Activated T-helper 1 cell treated with anti-CD3 and anti-CD28 coated beads, Interleukin-2, amount 50 U/mL, for 16 hours (primary cell): ENCODE results near the gene CDK3.

Source experiments
- DNase-seq, 2 donors: peaks; one replicate each; pipeline ENCODE4 v3.0.0-alpha.2; 2020; ENCODE audit warnings: low read depth in 1 of 2, low spot score in 1 of 2

The CDK3 gene

GRCh38 chr17:75987041-75987440 is 13.6 kb upstream of the CDK3 start:
- DNase-seq = no peak

DNA sequence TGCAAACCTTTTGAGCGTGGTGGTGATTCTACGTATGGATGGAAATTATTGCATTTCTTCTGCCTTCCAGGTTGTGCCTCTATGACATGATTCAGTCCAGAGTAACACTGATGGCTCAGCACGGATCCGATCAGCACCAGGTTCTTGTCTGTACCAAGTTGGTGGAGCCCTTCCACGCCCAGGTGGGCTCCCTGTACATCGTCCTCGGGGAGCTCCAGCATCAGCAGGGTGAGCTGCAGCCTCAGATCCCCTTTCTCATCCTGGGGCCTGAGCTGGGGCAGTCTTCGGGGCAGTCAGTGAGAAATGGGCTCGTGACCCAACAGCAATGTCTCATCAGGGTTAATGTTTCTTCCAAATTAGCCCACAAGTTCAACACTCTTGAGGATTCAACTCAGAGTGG is 9.3 kb upstream of the CDK3 start:
- no peak for DNase-seq

DNA sequence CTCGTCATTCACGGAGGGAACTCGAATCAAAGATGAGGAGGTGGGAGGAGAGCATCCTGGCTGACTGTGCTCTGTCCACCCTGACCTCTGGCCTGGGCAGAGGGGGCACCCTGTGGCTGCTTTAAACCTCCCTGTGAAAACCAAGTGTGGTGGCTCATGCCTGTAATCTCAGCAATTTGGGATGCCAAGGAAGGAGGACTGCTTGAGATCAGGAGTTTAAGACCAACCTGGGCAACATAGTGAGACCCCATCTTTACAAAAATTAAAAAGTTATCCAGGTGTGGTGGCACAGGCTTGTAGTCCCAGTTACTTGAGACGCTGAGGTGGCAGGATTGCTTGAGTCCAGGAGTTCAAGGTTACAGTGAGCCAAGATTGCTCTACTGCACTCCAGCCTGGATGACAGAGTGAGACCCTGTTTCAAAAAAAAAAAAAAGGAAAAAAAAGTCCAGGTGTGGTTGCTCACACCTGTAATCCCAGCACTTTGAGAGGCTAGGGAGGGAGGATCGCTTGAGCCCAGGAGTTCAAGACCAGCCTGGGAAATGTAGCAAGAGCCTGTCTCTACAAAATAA is 5.8 kb upstream of the CDK3 start:
- no peak for DNase-seq

GRCh38 chr17:75995385-75995925 is 5.2 kb upstream of the CDK3 start:
- no peak for DNase-seq

DNA sequence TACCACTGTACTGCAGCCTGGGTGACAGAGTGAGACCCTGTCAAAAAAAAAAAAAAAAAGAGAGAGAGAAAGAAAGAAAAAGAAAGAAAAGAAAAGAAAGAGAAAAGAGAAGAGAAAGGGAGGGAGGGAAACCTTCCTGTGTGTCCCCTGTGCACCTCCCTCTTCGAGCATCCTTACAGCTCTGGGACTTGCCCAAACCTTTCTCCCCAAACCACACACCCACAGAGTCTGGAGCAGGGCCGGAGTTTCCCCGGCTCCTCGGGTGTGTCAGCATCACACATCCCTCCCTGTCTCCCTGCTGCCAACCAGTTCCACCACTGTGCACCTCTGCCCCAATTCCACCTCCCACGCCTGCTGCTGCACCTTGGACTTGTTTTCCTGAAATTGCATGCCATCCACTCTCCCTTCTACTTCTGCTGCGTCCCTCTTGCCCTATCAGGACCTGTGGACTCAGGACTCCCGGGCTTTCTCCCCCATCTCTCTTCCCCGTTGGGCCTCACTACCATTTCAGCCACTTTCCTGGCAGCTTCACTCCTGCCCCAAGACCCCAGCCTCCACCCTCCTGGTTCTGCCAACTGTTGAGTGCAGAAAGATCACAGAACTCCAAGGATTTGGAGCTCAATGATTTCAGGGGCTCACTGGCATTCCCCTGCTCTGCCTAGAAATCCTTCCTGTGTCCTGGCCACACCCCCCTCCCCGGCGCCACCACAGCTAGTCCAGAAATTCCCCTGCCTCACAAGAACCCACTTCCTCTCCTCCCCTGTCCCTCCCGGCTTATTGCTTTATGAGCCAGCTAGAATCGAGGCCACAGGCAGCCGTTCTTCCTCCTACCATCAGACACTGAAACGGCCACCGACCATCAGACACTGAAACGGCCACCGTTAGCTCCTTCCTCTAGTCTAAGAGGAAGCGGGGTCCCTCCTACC is 3.7 kb upstream of the CDK3 start:
- DNase-seq = no peak

DNA sequence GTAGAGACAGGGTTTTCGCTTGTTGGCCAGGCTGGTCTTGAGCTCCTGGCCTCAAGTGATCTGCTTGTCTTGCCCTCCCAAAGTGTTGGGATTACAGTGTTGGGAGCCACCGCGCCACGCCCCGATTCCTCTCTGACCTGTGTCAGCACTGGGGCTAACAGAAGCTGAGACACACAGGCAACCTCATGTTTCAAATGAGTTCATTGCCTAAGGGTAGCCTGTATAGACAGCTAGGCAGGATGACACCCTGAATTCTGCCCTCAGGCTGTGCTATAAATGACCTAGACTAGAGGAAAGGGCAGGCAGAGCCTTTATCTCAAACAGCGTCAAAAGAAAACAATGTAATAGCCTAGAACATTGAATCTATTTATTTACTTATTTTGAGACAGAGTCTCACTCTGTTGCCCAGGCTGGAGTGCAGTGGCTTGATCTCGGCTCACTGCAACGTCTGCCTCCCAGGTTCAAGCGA is 2.3 kb upstream of the CDK3 start:
- DNase-seq = no peak

DNA sequence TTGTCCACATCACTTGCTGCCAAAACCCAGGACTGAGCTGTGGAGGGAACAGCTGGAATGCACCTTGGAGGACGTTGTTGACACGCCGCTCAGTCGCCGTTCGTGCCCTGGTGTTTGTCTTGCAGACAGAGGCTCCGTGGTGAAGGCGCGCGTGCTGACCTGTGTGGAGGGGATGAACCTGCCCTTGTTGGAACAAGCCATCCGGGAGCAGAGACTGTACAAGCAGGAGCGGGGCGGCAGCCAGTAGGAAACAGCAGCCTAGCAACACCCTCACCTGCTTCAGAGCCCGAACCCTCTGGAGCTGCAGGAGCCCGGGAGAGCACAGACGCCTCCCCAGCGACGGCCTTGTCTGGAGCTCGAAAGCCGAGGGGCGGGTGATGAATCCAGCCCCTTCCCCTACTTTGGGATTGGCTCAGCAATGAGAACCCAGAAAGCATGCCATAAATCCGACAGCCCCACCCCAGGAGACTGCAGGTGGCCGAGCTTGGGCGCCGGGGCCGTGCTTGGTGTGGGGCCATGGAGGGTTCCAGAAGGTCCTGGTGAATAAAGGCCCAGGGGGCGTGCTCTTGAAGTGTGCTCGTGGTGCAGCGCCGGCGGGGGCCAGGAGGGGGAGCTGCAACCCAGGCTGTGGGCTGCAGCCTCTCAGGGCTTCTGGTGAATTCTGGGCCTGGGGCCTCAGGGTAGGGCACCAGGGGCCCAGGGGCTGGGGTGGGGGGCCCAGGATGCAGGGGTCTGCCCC is 470 bp upstream of the CDK3 start:
- DNase-seq = peak; percentile 40 to 45

GRCh38 chr17:76002100-76002499 is 1.4 kb downstream of the CDK3 start:
- DNase-seq = no peak

DNA sequence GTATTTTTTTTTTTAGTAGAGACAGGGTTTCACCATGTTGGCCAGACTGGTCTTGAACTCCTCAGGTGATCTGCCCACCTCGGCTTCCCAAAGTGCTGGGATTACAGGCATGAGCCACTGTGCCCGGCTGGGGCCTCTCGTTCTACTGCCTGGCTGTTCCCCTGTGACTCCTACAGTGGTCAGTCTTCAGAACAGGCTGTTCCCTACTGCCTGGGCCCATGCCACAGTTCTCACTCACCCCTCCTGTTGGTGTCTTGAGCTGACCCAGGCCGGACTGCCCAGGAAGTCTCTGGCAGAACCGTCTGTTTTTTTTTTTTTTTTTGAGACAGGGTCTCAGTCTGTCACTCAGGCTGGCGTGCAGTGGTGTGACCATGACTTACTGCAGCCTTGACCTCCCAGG is 3.3 kb downstream of the CDK3 start:
- DNase-seq = no peak

- no peak for DNase-seq
Measured at GRCh38 chr17:76004750-76005262, 4.2 kb downstream of the CDK3 start.

GRCh38 chr17:76005263-76006149 is 4.9 kb downstream of the CDK3 start:
- DNase-seq = peak; percentile 70 to 73

GRCh38 chr17:76007131-76007849 is 6.6 kb downstream of the CDK3 start:
- DNase-seq = no peak

DNA sequence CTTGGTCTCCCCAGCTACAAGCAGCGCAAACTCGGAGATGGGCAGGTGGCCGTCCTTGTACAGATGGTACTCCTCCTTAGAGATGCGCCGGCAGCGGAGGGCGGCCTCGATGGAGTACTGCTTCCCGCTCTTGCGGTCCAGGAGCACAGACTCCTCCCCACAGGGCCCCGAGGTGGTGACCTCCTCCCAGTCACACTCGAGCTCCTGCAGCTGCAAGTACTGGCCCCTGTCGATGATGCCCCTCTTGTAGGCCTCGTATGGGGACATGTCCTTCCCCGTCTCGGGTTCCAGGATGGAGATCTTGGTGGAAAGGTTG is 7.2 kb downstream of the CDK3 start:
- no peak for DNase-seq

DNA sequence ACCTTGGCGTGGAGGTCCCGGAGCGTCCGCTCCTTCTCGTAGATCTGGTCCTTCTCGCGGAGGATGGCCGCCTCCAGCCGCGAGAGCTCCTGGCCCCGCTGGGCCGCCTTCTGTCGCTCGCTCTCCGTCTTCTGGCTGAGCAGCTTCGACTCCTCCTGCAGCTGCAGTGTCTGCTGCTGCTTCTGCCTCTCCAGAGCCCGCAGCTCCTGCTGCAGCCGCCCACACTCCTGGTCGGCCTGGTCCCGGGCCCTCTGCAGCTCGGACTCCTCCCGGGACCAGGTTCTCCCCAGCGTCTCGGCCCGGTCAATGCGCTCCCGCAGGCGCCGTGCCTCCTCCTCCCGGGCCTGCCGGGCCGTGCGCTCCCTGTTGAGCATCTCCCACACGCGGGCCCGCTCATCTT is 7.6 kb downstream of the CDK3 start:
- no peak for DNase-seq

DNA sequence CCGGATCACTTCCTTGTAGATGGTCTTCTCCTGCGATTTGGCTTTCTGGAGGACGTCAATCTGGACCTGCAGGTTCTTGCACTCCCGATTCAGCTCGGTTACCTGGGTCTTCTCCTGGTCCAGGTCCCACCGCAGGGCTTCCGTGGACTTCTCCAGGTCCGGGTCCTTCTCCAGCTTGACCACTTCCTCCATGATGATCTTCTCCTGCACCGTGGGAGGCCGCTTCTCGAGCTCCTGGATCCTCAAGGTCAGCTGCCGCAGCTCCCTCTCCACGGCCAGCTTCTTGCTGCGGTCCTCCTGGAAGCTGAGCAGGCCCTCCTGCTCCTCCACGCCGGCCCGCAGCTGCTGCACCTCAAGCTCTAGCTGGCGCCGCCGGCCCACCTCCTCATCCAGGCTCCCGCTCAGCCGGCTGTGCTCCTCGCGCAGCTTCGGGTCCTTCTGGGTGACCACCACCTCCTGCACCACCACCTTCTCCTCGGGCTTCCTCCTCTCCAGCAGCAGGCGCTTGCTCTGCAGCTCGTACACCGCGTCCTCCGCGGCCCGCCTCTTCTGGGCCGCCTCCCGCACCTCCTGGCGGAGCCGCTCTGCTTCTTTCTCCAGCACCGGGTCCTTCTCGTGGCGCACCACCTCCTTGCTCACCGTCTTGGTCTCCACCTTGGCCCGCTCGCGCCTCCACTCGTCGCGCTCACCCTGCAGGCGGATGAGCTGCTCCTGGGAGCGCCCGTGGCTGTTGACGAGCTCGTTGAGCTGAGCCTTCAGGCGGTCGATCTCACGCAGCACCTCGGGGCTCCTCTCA is 8.2 kb downstream of the CDK3 start:
- DNase-seq = no peak

- no peak for DNase-seq
Measured at GRCh38 chr17:76009447-76009846, 8.8 kb downstream of the CDK3 start.

DNA sequence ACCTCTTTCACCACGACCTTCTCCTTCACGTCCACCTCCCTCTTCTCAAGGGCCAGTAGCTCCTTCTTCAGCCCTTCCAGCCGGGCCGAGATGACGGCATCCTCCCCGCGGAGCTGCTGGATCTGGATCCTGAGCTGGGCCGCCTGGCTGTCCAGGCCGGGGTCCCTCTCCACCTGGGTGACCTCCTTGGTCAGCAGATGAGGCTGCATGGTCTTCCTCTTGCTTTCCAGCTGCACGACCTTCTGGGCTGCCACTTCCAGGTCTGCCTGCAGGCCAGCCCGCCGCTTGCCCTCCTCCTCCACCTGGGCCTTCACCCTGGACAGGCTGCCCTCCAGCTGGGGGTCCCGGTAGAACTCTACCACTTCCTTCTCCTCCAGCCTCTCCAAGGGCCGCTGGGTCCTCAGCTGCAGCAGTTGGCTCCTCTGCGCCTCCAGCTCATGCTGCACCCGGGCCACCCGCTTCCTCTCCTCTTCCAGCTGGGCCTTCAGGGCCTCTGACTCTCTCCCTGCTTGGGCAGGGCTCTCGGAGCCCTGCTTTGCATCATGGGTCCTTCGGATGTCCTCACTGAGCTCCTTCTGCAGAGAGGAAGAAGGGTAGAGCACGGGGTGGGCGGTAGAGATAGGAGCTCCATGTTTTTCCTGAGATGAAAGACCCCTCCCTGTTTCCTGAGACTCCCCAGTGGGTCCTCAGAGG is 9.5 kb downstream of the CDK3 start:
- DNase-seq = no peak

GRCh38 chr17:76011951-76012350 is 11.3 kb downstream of the CDK3 start:
- DNase-seq = no peak
